ENCODE results near the gene GDAP2.
A peak's percentile ranks its signal among the peaks of the same experiment; 100 is the strongest.
"Not testable (repeated sequence)": the region's sequence is repeated elsewhere in the genome, so short reads cannot be mapped to it uniquely, and the experiment has no call there.

GDAP2 gene, protein sequence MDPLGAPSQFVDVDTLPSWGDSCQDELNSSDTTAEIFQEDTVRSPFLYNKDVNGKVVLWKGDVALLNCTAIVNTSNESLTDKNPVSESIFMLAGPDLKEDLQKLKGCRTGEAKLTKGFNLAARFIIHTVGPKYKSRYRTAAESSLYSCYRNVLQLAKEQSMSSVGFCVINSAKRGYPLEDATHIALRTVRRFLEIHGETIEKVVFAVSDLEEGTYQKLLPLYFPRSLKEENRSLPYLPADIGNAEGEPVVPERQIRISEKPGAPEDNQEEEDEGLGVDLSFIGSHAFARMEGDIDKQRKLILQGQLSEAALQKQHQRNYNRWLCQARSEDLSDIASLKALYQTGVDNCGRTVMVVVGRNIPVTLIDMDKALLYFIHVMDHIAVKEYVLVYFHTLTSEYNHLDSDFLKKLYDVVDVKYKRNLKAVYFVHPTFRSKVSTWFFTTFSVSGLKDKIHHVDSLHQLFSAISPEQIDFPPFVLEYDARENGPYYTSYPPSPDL

DNA sequence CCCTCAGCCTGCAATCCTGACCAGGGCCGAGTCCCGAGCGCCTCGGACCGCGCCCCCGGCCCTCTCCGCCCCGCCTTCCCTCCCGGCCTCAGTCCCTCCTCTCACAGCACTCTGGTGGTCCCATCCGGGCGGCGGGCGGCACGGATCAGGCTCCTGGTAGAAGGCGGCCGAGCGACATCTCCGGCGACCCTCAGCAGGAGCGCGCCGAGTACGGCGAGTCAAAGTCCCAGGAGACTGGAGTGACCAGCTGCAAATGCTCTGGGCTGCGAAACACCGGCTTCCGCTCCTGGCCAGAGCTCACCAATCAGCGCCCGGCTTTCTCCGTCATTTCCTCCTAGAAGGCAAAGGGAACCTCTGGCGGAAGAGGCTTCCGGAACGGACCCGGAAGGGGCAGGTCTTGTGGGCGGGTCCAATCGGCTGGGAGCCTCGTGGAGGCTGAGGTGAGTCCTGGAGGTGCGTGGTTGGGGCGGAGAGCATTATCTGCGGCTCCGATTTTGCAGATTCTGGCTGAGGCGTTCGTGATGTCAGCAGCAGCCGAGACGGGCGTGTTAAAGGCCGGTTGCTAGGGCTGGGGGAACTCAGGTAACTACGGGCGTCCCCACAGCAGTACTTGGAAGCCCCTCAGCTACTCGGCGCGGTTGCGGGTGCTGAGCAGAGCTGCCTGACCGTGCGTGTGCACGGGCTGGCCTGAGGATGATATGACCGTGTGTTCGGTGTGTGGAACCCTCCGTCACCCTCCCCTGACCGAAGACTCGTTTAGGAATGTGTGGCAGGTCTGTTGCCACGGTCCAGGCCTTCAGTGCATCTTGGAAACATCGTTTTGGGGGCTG, at the start of gene GDAP2, which contains the start of gene WDR3:
Gene GDAP2 (minus strand): TSS at position 279 of the 830 bp plus-strand sequence. CDS start 9,264 bp downstream, outside the sequence.
Gene WDR3 (plus strand): TSS at position 397 of the 830 bp plus-strand sequence. CDS start 3,581 bp downstream, outside the sequence.
- DNase-seq (ENCODE audit: low read depth): peak; percentile 95

DNA sequence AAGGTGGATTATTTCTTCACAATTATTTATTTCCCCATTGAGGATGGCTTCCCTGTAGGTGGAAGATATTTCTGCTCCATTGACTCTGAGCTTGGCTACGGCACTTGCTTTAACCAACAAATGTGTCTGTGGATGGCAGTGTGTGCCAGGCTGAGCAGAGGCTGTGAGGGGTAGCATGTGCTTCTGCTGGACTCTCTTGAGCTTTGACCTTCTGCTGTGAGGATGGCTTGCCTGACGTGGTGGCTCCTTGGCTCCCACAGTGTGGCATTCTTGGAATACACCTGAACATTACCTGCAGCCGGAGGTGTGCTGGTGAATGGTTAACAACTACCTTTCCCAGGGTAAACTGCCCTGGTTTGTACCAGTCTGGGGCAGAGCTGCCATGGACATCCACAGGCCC, 47.0 kb upstream of the GDAP2 start:
- DNase-seq (ENCODE audit: low read depth): no peak

DNA sequence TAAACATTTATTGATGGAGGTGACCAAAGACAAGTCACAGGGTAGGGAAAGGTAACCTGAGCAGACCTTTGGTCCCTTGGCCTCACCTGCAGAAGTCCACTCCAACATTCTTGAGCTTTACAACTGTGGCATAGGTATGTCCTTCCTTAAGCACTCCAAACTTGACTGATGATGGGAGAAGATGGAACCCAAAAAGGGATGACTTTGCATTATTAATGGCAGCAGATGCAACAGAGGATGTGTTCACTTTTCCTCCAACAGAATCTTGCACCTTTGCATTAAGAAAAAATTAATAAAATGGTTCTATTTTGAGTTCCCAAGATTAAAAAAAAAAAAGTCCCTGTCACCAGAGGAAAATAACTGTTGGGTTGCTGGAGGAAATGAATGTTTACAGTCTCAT, 42.4 kb upstream of the GDAP2 start:
- DNase-seq (ENCODE audit: low read depth): no peak

DNA sequence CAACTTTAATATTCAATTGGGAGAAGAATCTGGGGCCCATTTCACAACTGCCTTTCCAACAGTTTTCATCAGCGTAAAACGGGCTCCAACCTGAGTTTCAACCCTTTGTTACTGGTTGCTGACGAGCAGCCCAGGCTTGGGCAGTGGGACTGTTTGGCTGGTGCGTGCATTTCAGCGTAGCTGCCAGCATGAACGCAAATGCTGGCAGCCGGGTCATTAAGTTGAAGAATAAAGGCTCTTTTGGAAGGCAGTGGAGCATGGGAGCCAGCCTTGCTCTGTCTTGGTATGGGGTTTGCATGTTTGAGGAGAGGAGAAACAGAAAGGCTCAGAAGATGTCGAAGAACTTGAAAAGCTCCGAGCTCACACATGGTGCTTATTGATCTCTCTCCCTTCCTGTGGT, 40.8 kb upstream of the GDAP2 start:
- DNase-seq (ENCODE audit: low read depth): no peak

DNA sequence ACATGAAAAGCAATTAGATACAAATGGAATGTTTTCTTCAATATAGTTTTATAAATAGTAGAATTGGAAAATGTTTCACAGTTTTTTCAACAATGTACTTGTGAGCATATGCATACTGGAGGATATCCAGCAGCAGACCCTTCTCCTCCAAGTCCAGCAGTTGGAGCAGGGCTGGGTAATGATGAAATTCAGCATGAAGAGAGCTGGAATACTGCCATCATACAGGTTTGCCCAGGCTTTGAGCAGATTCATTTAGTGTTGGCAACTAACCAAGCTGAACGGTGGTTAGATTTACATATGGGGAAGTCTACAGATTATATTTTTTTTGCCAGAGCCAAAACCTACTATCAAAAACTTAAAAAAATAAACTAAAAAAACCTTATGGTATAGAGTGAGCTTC, 38.5 kb upstream of the GDAP2 start:
- peak; percentile 37 for DNase-seq (ENCODE audit: low read depth)

DNA sequence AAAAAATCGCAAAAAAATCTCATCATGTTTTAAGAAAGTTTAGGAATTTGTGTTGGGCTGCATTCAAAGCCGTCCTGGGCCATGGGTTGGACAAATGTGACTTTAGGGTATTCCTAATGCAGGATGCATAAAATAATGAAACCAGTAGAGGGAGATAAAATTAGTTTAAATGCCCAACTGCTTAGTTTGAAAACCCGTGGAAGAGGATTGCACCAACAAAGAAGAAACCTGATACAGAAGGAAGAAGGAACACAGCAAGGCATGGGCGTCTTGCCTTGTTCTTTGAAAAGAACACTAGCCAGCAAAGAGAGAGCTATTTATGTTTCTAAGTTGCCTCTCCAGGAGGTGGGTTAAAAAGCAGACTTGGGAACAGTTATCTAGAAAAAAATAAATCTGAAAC, 38.1 kb upstream of the GDAP2 start:
- DNase-seq (ENCODE audit: low read depth): peak; percentile 40

DNA sequence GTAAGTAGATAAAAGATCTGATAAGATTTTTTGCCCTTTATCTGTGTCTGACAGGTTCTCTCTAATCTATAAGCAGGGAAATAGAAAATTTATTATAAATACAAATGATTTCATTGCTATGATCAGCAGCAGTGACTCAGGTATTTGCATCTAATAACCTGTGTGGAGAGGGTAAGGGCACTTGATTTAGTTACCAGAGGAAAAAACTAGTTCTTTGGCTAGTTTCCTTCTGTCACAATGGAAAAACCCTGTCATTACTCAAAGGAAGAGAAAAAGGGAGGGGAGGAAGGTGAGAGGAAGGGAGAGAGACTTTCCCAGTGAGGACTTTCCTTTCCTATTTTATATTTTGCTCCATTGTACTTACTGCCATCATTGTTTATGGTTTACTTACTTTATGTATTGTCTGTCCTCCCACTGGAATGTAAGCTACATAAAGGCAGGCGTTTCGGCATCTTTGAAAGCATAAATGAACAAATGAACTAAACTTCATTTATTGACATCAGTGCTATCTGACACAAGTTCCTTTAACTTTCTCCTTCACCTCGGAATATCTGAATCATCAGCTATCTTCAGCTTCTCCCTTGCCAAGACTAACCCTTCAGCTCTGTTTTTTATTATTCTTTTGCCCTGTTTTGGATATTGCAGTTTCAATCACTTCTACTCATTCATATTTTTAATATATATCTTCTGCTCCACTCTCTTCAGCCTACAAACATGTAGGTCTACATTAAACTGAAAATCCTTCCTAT, 35.0 kb upstream of the GDAP2 start:
- peak; percentile 5 for DNase-seq (ENCODE audit: low read depth)

DNA sequence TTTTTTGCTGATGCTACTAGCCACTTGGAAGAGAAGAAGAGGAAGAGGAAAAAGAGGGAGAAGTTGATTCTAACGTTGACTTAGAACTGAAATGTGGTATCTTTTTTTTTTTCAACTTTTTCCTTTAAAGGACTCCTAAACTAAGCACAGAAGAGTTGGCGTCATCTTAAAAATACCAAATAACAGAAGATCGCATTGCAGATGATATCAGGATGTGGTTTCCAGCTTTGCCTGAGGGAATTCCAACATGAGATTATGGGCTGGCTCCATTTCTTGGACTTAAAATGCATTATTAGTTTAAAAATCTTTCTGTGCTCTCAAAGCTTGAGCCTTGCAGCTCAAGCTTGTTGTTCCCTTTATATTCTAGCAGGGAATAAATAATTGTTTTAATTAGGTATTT, 29.9 kb upstream of the GDAP2 start:
- no peak for DNase-seq (ENCODE audit: low read depth)

DNA sequence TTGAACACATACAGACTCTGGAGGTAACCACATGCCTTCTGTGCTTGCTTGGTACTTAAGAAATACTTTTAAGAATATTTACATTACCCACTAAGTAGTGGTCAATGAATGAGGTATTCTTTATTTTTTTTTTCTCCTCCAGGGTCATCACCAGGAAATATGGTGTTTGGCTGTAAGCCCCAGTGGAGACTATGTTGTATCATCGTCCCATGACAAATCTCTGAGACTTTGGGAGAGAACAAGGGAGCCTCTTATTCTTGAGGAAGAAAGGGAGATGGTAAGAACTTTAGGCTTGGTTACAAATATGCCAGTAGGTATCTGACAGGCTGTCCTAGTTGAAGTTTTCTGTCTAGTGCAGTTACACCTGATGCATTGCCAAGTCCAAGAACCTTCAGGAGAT, 23.0 kb upstream of the GDAP2 start:
- no peak for DNase-seq (ENCODE audit: low read depth)

DNA sequence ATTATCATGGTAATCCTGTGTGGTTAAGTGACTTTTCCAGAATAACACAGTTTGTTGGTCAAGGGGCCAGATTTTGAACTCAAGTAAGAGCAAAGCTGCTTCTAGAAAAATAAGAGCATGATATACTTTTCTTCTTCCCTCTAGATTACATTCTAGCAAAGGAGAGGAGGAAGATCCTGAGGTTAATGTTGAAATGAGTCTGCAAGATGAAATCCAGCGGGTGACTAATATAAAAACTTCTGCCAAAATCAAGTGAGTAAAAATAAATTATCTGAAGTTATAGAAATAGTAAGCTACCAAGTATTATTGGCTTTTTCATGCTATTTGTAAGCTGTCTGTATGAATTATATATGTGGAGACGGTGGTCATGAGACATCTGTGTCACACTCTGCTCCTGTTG, 12.9 kb upstream of the GDAP2 start:
- DNase-seq (ENCODE audit: low read depth): peak; percentile 12

DNA sequence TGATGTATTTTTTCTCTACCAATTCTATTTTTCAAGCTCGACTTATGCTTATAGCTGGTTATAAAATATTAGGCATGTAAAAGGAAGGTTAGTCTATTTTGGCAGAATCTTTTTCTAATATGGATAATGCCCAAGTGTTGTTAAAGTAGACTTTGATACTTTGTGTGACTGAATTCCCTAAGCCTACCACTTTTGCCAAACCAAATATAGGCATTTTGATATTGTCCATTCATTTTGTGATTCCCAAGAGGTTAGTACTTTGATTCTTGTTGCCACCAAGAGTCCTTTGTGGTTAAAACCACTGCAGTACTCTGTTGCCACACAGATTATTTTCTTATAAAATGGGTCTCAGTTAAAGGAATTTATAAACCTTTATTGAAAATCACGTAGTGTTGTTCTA, 4.3 kb upstream of the GDAP2 start:
- no peak for DNase-seq (ENCODE audit: low read depth)

DNA sequence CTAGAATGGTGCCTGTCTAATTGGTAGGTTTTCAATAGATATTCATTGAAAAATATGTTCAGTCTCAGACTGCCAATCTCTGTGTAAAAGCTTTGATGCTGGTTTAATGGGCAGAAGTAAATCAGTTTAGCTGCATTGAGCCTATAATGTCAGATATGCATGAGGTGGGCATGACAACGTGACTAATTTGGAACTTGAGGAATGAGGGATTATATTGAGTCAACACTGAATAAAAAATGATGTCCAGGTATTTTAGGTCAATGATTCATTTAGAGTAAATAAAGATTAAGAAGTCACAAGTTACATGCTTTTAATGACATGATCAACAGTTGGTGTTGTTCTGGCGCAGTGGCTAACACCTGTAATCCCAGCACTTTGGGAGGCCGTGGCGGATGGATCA, 3.2 kb upstream of the GDAP2 start:
- DNase-seq (ENCODE audit: low read depth): no peak

DNA sequence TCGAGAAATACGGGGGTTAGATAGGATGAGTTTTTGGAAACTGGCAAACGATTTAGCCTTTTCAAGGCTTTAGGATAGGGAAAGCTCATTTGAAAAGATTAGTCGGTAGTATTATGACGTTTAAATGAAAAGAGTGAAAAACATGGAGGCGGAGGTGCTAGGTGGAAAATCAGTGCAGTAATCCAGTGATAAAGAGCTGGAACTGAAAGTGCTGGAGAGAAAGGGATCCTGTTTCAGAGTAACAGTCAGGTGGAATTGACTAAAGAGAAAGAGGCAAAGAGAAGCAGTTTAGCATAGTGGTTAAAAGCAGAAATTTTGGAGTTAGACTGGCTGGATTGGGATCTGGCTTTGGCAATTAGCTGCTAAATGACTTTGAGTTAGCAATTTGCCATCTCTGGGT, 1.1 kb upstream of the GDAP2 start:
- DNase-seq (ENCODE audit: low read depth): no peak

DNA sequence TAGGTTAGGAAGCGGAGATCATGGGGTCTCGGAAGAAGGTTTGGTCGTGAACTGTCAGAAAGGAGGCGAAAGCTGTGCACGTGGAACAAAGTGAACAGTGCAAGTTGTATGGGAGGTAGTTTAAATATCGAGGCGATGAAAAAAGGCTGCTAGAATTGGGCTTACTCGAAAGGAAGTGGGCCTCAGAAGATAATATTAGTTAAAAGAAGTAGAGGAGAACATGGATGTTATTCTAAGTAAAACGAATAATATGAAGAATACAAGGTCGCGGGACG, 689 bp upstream of the GDAP2 start:
- DNase-seq (ENCODE audit: low read depth): no peak

DNA sequence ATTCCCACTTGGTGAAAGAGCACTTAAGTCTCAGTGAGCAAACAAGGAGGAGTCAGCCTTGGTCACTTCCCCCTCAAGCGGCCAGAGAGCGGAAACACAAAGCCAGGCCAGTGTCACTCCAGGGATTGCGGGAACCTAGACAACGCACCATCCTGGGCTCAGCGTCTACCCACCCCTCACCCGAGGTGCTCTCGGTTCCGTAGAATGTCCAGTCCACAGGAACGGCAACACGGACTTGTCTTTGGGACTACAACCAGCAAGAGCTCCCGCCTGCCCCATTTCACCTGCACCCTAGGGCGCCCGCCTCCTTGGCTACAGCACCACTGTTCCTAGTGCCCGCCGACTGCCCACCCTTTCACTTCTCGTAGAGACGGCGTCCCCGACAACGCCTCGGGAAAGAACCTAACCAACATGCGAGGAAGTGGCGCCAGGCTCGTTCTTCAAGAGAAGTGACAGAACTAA, 509 bp downstream of the GDAP2 start:
- DNase-seq (ENCODE audit: low read depth): peak; percentile 51

DNA sequence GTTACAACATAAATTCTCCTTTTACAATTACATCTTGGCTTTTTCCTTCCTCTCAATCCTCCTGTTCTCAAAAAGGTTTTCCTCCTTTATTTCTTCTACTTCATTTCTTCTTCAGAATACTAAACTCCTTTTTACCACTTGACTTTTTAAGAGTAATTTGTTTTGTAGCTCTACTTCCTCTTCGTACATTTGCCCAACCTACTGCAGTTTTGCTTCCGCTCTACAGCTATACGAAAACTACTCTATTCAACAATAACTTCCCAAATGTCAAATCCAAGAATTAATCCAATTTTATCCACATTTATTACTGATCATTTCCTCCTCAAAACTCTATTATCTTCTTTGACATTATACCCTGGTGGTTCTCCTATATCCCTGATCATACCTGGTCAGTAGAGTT, 3.4 kb downstream of the GDAP2 start:
- no peak for DNase-seq (ENCODE audit: low read depth)

DNA sequence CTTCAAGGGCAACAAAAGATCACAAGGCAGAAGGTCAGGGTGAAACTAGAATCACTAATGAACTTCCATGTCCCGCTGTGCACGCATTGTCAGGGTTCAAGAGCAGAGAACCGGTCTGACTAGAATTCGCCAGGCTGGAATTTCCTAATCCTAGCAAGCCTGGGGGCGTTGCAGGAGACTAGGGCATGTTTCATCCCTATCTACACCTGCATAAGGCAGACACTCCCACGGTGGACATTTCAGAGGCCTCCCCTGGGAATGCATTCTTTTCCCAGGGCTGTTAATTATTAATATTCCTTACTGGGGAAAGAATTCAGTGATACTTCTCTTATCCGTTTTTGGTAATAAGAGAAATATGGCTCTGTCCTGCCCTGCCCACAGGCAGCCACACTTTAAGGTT, 6.7 kb downstream of the GDAP2 start:
- DNase-seq (ENCODE audit: low read depth): not testable (repeated sequence)

DNA sequence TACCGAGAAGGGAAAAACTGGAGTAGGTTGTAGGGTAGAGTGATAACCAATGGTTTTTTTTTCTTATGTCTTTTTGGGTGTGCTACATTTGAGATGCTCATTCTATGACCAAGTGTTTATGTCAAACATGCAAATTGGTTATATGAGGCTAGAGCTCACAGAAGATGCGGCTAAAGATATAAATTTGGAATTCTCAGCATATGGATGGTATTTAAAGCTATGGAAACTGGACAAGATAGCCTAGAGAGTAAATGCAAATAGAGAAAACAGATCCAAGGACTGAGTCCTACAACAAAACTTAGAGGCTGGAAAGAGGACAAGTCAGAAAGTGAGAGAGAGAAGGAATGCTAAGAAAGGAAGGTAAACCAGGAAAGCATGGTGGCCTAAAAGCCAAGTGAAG, 7.4 kb downstream of the GDAP2 start:
- DNase-seq (ENCODE audit: low read depth): no peak

DNA sequence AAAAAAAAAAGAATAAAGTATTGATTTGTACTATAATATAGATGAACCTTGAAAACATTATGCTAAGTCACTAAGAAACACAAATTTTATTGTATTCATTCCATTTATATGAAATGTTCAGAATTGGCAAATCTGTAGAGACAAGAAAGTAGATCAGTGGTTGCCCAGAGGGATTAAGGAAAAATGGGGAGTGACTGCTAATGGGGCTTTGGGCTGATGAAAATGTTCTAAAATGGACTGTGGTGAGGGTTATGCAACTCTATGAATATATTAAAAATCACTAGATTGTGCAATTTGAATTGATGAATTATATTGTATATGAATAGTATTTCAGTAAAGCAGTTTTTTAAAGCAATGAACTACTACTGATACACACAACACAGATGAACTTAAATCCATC, 10.0 kb downstream of the GDAP2 start:
- DNase-seq (ENCODE audit: low read depth): peak; percentile 82

DNA sequence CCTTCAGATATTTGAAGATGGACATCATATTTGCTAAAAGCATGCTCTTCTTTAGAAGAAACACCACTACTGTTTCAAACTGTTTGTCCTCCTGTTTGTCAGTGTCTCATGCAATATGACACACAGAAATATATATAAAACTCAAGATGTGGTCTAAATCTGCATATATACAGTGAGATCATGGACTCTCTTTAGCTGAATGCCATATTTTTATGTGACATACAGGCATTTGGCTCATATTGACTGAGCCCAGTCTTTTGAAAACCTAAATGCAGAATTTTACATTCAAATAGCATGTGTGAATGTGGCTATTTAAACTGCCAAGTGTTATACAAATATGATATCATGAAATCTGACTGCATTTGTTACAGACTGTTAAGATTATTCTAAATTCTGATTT, 18.4 kb downstream of the GDAP2 start:
- no peak for DNase-seq (ENCODE audit: low read depth)

DNA sequence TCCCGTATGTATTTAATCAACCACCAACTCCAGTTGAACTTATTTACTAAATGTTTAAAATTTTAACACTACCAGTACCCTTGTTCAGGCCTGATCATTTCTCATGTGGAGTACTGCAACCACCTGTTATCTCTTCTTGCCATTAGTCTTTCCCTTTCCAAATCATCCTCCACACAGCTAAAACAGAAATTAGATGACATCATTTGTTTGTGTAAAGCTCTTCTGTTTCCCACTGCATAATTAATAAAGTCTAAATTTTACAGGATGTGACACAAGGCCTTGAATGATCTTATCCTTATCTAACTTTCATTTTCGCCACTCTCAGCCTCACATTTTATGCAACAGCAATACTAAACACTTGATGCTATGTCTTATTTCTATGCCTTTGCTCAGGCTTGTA, 24.4 kb downstream of the GDAP2 start:
- DNase-seq (ENCODE audit: low read depth): peak; percentile 1

DNA sequence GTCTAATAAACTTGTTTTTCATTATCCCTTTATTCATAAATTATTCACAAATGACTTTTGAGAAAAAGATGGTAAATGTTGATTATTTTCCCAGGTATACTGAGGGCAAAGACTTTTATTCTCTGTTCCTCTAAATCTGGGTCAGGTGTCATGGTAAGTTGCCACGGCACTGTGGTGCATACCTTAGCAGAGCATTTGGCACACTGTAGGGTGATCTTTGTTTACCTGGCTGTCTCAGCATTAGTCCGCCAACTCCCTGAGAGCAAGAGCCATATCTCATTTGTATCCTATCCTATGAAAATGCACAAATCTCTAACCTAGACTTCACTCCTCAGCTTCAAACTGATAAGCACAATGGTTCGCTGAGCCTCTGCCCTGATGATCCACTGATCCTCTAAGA, 24.9 kb downstream of the GDAP2 start:
- no peak for DNase-seq (ENCODE audit: low read depth)

All from amniotic epithelial cell (primary cell).